Activated B cell treated with CpG ODN at 0.5 μM for 24 hours (primary cell): Measurements from ENCODE around the gene AMBRA1. TPM values are rescaled to one million over a fixed set of nuclear protein-coding genes. Genes with fewer than 3 reads are reported as not detected.

Source experiments
- ATAC-seq: fragments of 200-7000 bp; cut with Tn5 transposase; one replicate; pipeline ENCODE4 v1.10.0; 2021; ENCODE audit warnings: low read depth, mild to moderate bottlenecking, moderate library complexity
- CTCF ChIA-PET: fragments of 350-600 bp; sonication (Branson Sonifier 250); formaldehyde crosslinking; loops from one replicate; lab custom pipeline; 2021; ENCODE audit warnings: antibody characterized with exemption; lab: Charles Lee
- POLR2A ChIA-PET: fragments of 350-600 bp; sonication (Branson Sonifier 250); formaldehyde crosslinking; loops from one replicate; lab custom pipeline; 2021; ENCODE audit warnings: antibody characterized with exemption; lab: Charles Lee
- DNase-seq: peaks from one replicate; pipeline ENCODE4 v3.0.0; 2022
- H3K27ac Mint-ChIP-seq: one replicate; pipeline ENCODE4 v1.8.0; 2020; ENCODE audit warnings: mixed read lengths
- H3K27me3 Mint-ChIP-seq: one replicate; pipeline ENCODE4 v1.8.0; 2021; ENCODE audit warnings: mixed read lengths
- H3K36me3 Mint-ChIP-seq: one replicate; pipeline ENCODE4 v1.8.0; 2021; ENCODE audit warnings: low read depth, mixed read lengths
- H3K4me1 Mint-ChIP-seq: one replicate; pipeline ENCODE4 v1.8.0; 2021; ENCODE audit warnings: mixed read lengths
- H3K4me3 Mint-ChIP-seq: one replicate; pipeline ENCODE4 v1.8.0; 2020; ENCODE audit warnings: mild to moderate bottlenecking, mixed read lengths
- H3K9me3 Mint-ChIP-seq: one replicate; pipeline ENCODE4 v1.8.0; 2020; ENCODE audit warnings: mixed read lengths
- CTCF ChIP-seq: fragments of 200-600 bp; IDR thresholded peaks from one replicate; pipeline ENCODE4 v1.8.0; 2022; ENCODE audit warnings: antibody characterized with exemption, mild to moderate bottlenecking
- intact Hi-C: fragments of 100-400 bp; cut with micrococcal nuclease; formaldehyde crosslinking; loops from one replicate; pipeline ENCODE4 v1.15.1; 2024
- total RNA-seq: library from RNA; stranded (reverse); gene quantifications from 2 replicates; pipeline ENCODE4 v1.2.3, GENCODE V29; 2022

The AMBRA1 gene
- total RNA-seq, 1 donor from 2014 or later = 39.1 TPM

DNA sequence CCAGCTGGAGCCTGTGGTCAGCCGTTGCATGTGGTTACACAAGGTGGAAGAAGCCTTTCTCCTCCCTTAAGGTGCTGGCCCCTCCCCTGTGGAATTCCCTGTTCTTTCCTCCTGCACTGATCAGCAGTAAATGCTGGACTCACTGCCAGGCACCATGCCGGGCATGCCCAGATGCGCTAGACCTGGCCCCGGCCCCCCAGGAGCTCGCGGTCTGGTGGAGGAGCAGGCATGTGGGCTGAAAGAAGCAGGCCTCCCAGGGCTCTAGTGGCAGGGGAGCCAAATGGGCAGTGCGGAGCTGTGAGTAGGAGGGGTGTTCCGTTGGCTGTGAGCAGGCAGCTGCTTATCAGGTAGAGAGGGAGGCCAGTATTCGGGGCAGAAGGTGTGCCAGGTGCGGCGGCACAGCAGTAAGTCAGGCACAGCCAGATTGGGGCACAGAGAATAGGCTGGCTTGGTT lies 236.3 kb downstream of the AMBRA1 start:
- ATAC-seq (no peak), DNase-seq (no peak)
- no peak overlapping the region for H3K4me3 Mint-ChIP-seq
- H3K27ac Mint-ChIP-seq = no peak overlapping the region
- H3K36me3 Mint-ChIP-seq = peaks cover 12% of the 10 kb centered on the region
- peaks cover 28% of the 10 kb centered on the region for H3K4me1 Mint-ChIP-seq
- intact Hi-C loops = no loop called here
- no peaks in the 10 kb centered on the region for H3K9me3 Mint-ChIP-seq
- no peaks in the 10 kb centered on the region for H3K27me3 Mint-ChIP-seq
- ChIA-PET POLR2A (no interaction called here), CTCF (interaction anchor here (1.6 kb wide), 1 partner anchor 10 kb away, joined by 5 read pairs; the partner anchor contains the start of gene DGKZ)
- TF ChIP-seq CTCF = no peak

- DNase-seq (no peak), ATAC-seq (no peak)
- TF ChIP-seq CTCF = no peak
- Mint-ChIP-seq H3K27me3 (no peaks in the 10 kb centered on the region), H3K9me3 (no peaks in the 10 kb centered on the region), H3K27ac (no peak overlapping the region), H3K4me1 (peaks cover 24% of the 10 kb centered on the region), H3K4me3 (no peak overlapping the region), H3K36me3 (peaks cover 12% of the 10 kb centered on the region)
- intact Hi-C loops = no loop called here
- POLR2A ChIA-PET = no interaction called here
- CTCF ChIA-PET = no interaction called here
Observed at GRCh38 chr11:46356924-46357482, 236.8 kb downstream of the AMBRA1 start.

DNA sequence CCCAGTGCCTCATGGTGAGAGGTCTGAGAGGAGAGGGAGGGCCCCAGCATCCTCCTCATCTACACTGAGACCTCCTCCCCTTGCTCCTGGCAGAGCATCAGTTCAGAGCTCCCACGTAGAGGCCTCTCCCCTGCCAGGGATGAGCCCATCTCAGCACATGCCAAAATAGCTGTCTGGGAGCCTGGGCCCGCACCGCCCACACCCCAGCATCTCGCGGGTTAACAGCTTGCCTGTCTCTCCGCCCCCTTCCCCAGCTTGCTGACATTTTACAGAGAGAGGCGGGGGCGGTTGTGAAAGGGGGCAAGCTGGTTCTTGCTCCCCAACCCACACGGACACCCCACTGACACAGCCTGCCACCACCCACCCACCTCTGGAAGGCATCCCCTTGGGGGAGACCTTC lies 240.1 kb downstream of the AMBRA1 start:
- no peak for TF ChIP-seq CTCF
- H3K27ac Mint-ChIP-seq = no peak overlapping the region
- H3K4me3 Mint-ChIP-seq = no peak overlapping the region
- no peak for ATAC-seq
- ChIA-PET CTCF (interaction anchor here (1.1 kb wide), 1 partner anchor 15 kb away, joined by 3 read pairs; no protein-coding TSS in a partner anchor), POLR2A (no interaction called here)
- DNase-seq = no peak
- H3K36me3 Mint-ChIP-seq = peaks cover 12% of the 10 kb centered on the region
- H3K9me3 Mint-ChIP-seq = no peaks in the 10 kb centered on the region
- no peaks in the 10 kb centered on the region for H3K27me3 Mint-ChIP-seq
- H3K4me1 Mint-ChIP-seq = peaks cover 28% of the 10 kb centered on the region
- intact Hi-C loops = no loop called here

- Mint-ChIP-seq H3K9me3 (no peaks in the 10 kb centered on the region), H3K36me3 (peaks cover 12% of the 10 kb centered on the region), H3K4me1 (peaks cover 36% of the 10 kb centered on the region), H3K4me3 (no peak overlapping the region), H3K27me3 (no peaks in the 10 kb centered on the region), H3K27ac (no peak overlapping the region)
- intact Hi-C loops = no loop called here
- DNase-seq = no peak
- CTCF ChIA-PET = interaction anchor here (1.3 to 2.1 kb wide), 3 partner anchors 9 to 16 kb away, joined by 3 to 9 read pairs (median 5); no protein-coding TSS in a partner anchor
- ATAC-seq = no peak
- TF ChIP-seq CTCF = no peak
- POLR2A ChIA-PET = interaction anchor here (0.6 to 1.2 kb wide), 2 partner anchors 9 to 884 kb away, joined by 3 to 5 read pairs; no protein-coding TSS in a partner anchor
Observed at GRCh38 chr11:46352063-46352841, 241.6 kb downstream of the AMBRA1 start.

- peaks cover 12% of the 10 kb centered on the region for H3K36me3 Mint-ChIP-seq
- ATAC-seq (no peak), DNase-seq (no peak)
- POLR2A ChIA-PET = interaction anchor here (0.6 to 1.2 kb wide), 2 partner anchors 9 to 884 kb away, joined by 3 to 5 read pairs; no protein-coding TSS in a partner anchor
- TF ChIP-seq CTCF = no peak
- no peak overlapping the region for H3K4me3 Mint-ChIP-seq
- H3K27ac Mint-ChIP-seq = no peak overlapping the region
- H3K27me3 Mint-ChIP-seq = no peaks in the 10 kb centered on the region
- CTCF ChIA-PET = interaction anchor here (1.3 to 2.1 kb wide), 3 partner anchors 10 to 17 kb away, joined by 3 to 9 read pairs (median 5); no protein-coding TSS in a partner anchor
- intact Hi-C loops = no loop called here
- peaks cover 41% of the 10 kb centered on the region for H3K4me1 Mint-ChIP-seq
- no peaks in the 10 kb centered on the region for H3K9me3 Mint-ChIP-seq
Observed at GRCh38 chr11:46351606-46352005, 242.2 kb downstream of the AMBRA1 start.
